Liver (tissue), 3 donors: ENCODE data around the gene ARHGEF26.

Source experiments
- FOXA1 ChIP-seq: IDR thresholded peaks from 2 replicates; pipeline ENCODE4 v1.6.1; 2016; ENCODE audit warnings: antibody characterized with exemption
- GABPA ChIP-seq, 2 donors: IDR thresholded peaks in 1 of 2; conservative IDR thresholded peaks in 1 of 2; 2 replicates each; pipeline ENCODE4 v1.6.1; 2016; ENCODE audit warnings: antibody characterized with exemption in 2 of 2, mild to moderate bottlenecking in 1 of 2, moderate library complexity in 1 of 2
- JUND ChIP-seq, 2 donors: IDR thresholded peaks; 2 replicates each; pipeline ENCODE4 v1.6.1; 2016; ENCODE audit warnings: antibody characterized with exemption in 2 of 2
- TAF1 ChIP-seq: conservative IDR thresholded peaks from 2 replicates; pipeline ENCODE4 v1.6.1; 2016; ENCODE audit warnings: antibody characterized with exemption, mild to moderate bottlenecking
- ZBTB33 ChIP-seq: IDR thresholded peaks from 2 replicates; pipeline ENCODE4 v1.6.1; 2016; ENCODE audit warnings: antibody characterized with exemption
- TF ChIP-seq, protein P1 (sequence below): fragments of 150-350 bp; IDR thresholded peaks from 2 replicates; pipeline ENCODE4 v1.5.1; 2017; ENCODE audit warnings: improper control_type of control experiment, low read depth, low read length; ENCODE audit not compliant: missing input control
- donor health status: healthy.
- donor health status: healthy.

GRCh38 chr3:154131830-154132229, 10.6 kb downstream of the ARHGEF26 start:
- TF ChIP-seq, protein P1, sequence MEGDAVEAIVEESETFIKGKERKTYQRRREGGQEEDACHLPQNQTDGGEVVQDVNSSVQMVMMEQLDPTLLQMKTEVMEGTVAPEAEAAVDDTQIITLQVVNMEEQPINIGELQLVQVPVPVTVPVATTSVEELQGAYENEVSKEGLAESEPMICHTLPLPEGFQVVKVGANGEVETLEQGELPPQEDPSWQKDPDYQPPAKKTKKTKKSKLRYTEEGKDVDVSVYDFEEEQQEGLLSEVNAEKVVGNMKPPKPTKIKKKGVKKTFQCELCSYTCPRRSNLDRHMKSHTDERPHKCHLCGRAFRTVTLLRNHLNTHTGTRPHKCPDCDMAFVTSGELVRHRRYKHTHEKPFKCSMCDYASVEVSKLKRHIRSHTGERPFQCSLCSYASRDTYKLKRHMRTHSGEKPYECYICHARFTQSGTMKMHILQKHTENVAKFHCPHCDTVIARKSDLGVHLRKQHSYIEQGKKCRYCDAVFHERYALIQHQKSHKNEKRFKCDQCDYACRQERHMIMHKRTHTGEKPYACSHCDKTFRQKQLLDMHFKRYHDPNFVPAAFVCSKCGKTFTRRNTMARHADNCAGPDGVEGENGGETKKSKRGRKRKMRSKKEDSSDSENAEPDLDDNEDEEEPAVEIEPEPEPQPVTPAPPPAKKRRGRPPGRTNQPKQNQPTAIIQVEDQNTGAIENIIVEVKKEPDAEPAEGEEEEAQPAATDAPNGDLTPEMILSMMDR: no peak
- TF ChIP-seq JUND (IDR thresholded peaks at IDR 0.05) (no peak), FOXA1 (no peak), ZBTB33 (no peak), TAF1 (no peak), GABPA (IDR thresholded peaks at IDR 0.05 in 1 of 2, conservative IDR thresholded peaks at IDR 0.05 in 1 of 2) (no peak)
